DMS 273 treated with DMSO at 0.1 percent for 48 hours (cell line): ENCODE results near the gene BHLHE40.

Source experiments
- DNase-seq: peaks from one replicate; lab custom pipeline; 2025; lab: John Stamatoyannopoulos, UW

The BHLHE40 gene

GRCh38 chr3:4983739-4984510 is 4.7 kb downstream of the BHLHE40 start:
- DNase-seq: no peak

DNA sequence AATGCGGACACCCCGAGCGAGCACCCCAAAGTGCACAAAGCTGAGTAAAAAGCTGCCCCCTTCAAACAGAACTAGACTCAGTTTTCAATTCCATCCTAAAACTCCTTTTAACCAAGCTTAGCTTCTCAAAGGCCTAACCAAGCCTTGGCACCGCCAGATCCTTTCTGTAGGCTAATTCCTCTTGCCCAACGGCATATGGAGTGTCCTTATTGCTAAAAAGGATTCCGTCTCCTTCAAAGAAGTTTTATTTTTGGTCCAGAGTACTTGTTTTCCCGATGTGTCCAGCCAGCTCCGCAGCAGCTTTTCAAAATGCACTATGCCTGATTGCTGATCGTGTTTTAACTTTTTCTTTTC is 5.3 kb downstream of the BHLHE40 start:
- DNase-seq: no peak

GRCh38 chr3:4985330-4986174 is 6.3 kb downstream of the BHLHE40 start:
- no peak for DNase-seq

DNA sequence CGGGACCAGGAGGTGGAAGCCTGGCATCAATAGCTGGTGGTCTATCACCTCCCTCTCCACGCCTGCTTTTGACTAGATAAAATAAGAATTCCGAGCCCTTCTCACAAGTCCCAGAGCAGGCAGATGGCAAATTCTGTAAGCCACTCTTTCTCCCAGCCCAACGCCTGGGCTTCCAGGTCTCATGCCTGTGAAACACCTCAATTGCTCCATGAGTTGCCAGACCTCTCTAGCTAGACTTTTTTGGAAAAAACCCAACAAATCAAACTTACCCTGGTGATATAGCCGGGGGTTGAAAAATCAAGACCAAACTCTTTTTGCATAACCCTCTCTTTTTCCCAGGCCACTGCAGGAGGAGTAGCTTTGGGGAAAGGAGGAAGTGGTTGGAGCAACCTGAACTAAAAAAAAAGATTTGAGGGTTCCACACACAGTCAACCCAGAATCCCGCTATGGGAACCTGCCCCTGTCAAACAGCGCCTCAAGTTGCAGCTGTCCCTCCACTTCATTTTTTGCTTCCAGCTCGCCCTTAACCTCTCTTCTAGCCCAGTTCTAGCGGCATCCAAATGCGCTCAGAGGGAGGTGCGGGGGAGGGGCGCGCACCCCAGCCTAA is 7.0 kb downstream of the BHLHE40 start:
- DNase-seq: no peak

- DNase-seq: peak; percentile 82
Observed at GRCh38 chr3:4986782-4987537, 7.7 kb downstream of the BHLHE40 start.

DNA sequence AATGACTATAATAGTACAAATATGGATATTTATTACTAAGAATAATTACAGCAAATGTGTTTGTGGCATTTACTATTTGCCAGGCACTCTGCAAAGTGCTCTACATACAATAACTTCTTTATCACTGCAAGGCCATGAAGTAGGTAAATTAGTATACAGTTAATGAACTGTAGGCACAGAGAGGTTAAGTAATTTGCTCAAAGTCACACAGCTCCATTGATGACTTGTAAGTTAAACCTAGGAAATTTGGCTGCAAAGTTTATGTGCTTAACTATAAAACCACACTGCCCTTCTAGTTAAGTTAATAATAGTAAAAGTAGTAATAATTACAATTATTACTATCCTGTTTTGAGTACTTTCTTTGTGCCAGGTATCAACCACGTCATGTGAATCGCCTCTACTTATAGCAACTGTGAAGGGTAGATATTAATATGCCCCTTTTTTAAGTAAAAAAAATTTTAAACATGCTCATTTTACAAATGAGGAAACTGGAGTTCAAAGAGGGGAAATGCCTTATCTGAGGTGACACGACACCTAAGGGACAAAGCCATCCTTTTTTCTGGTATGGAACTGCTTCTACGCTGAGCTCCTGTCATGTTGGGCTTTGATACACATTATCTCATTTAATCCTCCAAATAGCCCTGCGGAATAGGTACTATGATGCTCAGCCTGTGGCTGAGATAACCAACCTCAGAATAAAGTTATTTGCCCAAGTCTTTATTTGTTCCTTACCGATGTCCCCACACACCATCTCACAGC is 8.5 kb downstream of the BHLHE40 start:
- DNase-seq: no peak

DNA sequence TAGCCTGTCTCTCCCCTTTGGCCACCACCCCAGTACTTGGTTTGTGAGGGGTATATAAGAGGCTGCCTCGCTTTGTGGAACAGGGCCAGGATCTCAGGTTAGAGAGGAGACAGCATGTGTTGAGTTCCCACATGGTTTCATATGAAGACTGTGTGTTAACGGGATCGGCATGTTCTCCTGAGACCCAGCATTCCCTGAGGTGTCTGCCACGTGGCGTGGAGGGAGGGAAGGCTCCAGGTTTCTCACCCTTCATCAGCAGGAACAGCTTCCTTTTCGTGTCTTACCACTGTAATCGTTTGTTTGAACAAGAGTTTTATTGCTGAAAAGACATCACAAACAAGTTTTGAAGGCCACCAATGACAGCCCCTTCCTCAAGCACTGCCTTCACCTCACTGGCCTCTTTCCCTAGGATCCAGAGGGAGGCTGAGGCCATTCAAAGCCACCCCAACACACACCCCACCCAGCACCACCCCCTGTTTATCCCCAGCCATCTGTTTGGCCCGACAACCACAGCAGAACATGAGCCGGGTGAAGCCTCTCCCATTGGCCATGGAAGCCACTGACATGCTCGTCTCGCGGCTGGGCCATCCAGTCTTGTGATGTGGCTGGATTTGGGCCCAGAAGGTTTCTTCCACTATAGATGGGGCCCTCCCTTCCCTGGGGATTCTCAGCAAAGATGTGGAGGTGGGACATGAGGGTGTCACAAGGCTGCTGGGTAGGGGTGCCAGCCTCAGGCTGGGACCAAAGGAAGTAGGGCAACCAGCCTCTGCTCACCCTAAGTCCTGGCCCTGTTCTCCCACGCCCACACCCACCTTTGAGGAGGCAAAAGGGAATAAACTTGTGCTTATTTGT is 10.0 kb downstream of the BHLHE40 start:
- peak; percentile 90 for DNase-seq

DNA sequence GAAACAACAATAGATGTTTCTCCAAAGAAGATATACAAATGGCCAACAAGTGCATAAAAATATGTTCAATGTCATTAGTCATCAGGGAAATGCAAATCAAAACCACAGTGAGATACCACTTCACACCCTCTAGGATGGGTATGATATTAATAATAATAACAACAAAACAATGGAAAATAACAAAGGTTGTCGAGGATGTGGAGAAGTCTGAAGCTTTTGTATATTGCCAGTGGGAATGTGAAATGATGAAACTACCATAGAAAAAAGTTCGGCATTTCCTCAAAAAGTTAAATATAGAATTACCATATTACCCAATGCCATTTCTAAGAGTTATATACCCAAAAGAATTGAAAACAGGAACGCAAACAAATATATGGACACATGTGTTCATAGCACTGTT is 10.8 kb downstream of the BHLHE40 start:
- DNase-seq: no peak

- DNase-seq: no peak
Observed at GRCh38 chr3:4992118-4992517, 12.9 kb downstream of the BHLHE40 start.

- no peak for DNase-seq
Observed at GRCh38 chr3:4993276-4994143, 14.3 kb downstream of the BHLHE40 start.

DNA sequence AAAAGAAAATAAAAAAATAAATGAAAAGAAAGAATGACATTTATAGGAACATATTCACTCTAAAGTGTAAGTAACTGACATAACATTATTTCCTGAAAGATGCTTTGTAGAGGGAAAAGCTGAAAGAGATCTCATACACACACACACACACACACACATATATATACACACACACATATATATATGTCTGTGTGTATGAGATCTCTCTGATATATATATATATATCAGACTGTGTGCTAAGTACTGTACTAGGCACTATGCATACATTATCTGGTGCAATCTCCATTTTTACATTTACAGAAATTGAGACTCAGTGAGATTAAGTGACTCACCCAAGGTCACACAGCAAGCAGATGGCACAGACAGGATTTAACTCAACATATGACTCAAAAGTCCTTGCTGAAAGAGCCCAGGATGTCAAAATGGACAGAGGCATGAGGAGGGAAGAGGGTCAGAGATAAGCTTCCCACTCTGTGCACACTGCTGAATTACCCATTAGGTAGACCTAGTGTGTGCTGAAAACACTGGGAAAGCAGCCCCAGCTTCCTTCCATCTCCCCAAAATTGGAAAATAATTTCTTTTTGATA is 15.0 kb downstream of the BHLHE40 start:
- no peak for DNase-seq

GRCh38 chr3:4994823-4995499 is 15.7 kb downstream of the BHLHE40 start:
- no peak for DNase-seq

GRCh38 chr3:4995500-4996053 is 16.3 kb downstream of the BHLHE40 start:
- no peak for DNase-seq

DNA sequence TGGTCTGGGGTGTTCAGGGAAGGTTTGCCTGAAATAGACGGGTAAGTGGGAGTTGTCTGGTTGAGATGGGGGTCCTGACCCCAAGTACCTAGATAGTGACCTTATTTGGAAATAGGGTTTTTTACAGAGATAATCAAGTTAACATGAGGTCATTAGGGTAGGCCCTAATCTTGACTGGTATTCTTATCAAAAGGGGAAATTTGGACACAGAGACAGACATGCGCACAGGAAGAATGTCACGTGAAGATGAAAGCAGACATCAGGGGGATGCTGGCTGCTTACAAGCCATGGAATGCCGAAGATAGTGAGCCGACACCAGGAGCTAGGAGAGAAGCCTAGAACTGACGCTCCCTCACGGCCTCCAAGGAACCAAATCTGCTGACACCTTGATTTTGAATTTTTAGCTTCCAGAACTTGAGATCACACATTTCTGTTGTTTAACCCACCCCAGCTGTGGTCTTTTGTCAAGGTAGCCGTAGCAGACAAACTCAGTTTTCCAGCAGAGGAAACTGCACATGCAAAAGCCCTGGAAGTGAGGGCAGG is 17.1 kb downstream of the BHLHE40 start:
- no peak for DNase-seq

- no peak for DNase-seq
Observed at GRCh38 chr3:4996771-4997291, 17.6 kb downstream of the BHLHE40 start.

DNA sequence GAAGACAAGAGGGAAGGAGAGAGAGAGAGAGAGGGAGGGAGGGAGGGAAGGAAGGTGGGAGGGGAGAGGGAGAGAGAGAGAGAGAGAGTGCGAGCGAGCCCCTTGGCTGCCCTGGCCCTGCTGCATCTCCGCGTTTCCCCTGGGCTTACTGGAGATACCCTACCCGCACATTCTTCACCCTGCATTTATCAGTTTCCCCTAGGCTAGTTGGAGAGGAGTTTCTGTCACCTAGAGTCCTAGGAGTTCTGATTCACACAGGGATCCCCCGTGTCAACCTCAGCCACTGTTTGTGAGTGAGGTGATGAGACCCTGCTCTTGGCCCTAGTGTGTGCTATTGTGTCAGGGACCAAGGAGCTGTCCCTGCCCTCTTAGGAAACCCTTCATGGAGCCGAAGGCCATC is 18.7 kb downstream of the BHLHE40 start:
- DNase-seq: no peak

- no peak for DNase-seq
Observed at GRCh38 chr3:4999531-5000184, 20.4 kb downstream of the BHLHE40 start.
